ENCODE results near the gene SLC34A2. TPM values are rescaled to one million over a fixed set of nuclear protein-coding genes. Genes with fewer than 3 reads are reported as not detected.

The SLC34A2 gene
- total and polyA plus RNA-seq, 2 of the 8 experiments (the other 6 are each of a cell fraction or from before 2014, with no cell fraction given), result 2.2 to 2.9 TPM

- no peak for DNase-seq (ENCODE audit: low read depth in 1 of 2, low spot score in 2 of 2)
- H3K23me2 ChIP-seq (ENCODE audit: low read depth, low read length), result no peaks in the 10 kb centered on the region
- H4K20me1 ChIP-seq (replicated peaks in 1 of 2; ENCODE audit: control insufficient read depth in 1 of 2, insufficient read depth in 2 of 2, low read length in 2 of 2), result no peaks in the 10 kb centered on the region
- ChIA-PET CTCF (ENCODE audit: partially characterized antibody) (interaction anchor here (1.2 to 1.9 kb wide), 2 partner anchors 17 to 67 kb away, joined by 3 to 7 read pairs; no protein-coding TSS in a partner anchor), POLR2A (ENCODE audit: partially characterized antibody) (no interaction called here)
- no peak overlapping the region for H3K18ac ChIP-seq (ENCODE audit: extremely low read depth, low read length)
- H3K14ac ChIP-seq (ENCODE audit: insufficient read length), result no peak overlapping the region
- H3K79me1 ChIP-seq (ENCODE audit: low read depth, low read length), result no peaks in the 10 kb centered on the region
- H3K4me2 ChIP-seq (ENCODE audit: insufficient read depth in 1 of 2, low read depth in 2 of 2, low read length in 2 of 2), result no peak overlapping the region
- H2BK20ac ChIP-seq (ENCODE audit: low read length), result no peak overlapping the region
- no peak overlapping the region for H3K4me3 ChIP-seq (ENCODE audit: extremely low read depth in 1 of 4, insufficient read depth in 2 of 4, low read depth in 3 of 4, low read length in 4 of 4)
- no peak overlapping the region for H3K27ac ChIP-seq (ENCODE audit: low read depth, low read length)
- no peak overlapping the region for H3K9ac ChIP-seq (replicated peaks in 1 of 4; ENCODE audit: extremely low read depth in 1 of 4, low read depth in 3 of 4, low read length in 3 of 4)
- H3K56ac ChIP-seq (replicated peaks; ENCODE audit: insufficient read length, low read depth, low read length), result no peak overlapping the region
- H2BK15ac ChIP-seq (ENCODE audit: low read length), result no peak overlapping the region
- no peak for FAIRE-seq
- H3K4ac ChIP-seq (replicated peaks; ENCODE audit: insufficient read length, low read depth, low read length), result no peak overlapping the region
- no peak overlapping the region for H2AFZ ChIP-seq (ENCODE audit: low read length)
- no peak overlapping the region for H4K91ac ChIP-seq (replicated peaks; ENCODE audit: insufficient read length, low read length)
- no peak overlapping the region for H2BK120ac ChIP-seq (replicated peaks; ENCODE audit: low read depth, low read length)
- H3K27me3 ChIP-seq (replicated peaks in 1 of 4; ENCODE audit: control insufficient read depth in 3 of 4, extremely low read depth in 1 of 4, insufficient read depth in 3 of 4, low read length in 3 of 4), result no peaks in the 10 kb centered on the region
- no peaks in the 10 kb centered on the region for H3K9me3 ChIP-seq (ENCODE audit: insufficient read depth in 2 of 2, low read depth in 1 of 2, low read length in 1 of 2)
- H3K36me3 ChIP-seq (ENCODE audit: control insufficient read depth in 2 of 4, insufficient read depth in 4 of 4, low read length in 3 of 4), result no peaks in the 10 kb centered on the region
- H2BK5ac ChIP-seq (ENCODE audit: low read depth, low read length), result no peak overlapping the region
- H3K23ac ChIP-seq (ENCODE audit: insufficient read length), result no peak overlapping the region
- H3K4me1 ChIP-seq (replicated peaks in 1 of 4; ENCODE audit: control insufficient read depth in 3 of 4, insufficient read depth in 4 of 4, low read length in 3 of 4), result peaks cover 0 to 3% (median 0%) of the 10 kb centered on the region in 4 experiments; a peak in 1 of 7 replicates
- H4K8ac ChIP-seq (ENCODE audit: extremely low read depth, insufficient read depth, low read length), result no peak overlapping the region
- no peaks in the 10 kb centered on the region for H3K79me2 ChIP-seq (ENCODE audit: control insufficient read depth in 1 of 2, insufficient read depth in 2 of 2, low read length in 2 of 2)
- WGBS, 2 experiments (ENCODE audit: extremely low coverage in 1 of 2, insufficient coverage in 1 of 2, insufficient read length in 1 of 2, insufficient replicate concordance in 2 of 2, low coverage in 1 of 2, low lambda C conversion rate in 2 of 2, missing lambda C conversion rate in 1 of 2), result 89% methylated on average over 4 of the region's 4 CpGs; no CpG with 5 or more reads in 1 of the 2 experiments
- H2BK12ac ChIP-seq (ENCODE audit: low read depth, low read length), result no peak overlapping the region
- TF ChIP-seq SUZ12 (IDR thresholded peaks at IDR 0.05; ENCODE audit: low read length), result no peak
- TF ChIP-seq JUND (IDR thresholded peaks at IDR 0.05; ENCODE audit: low read length), result no peak
- TF ChIP-seq SIX5 (IDR thresholded peaks at IDR 0.05; ENCODE audit: low read depth, low read length), result no peak
- no peak for TF ChIP-seq SIRT6 (IDR thresholded peaks at IDR 0.05; ENCODE audit: low read length)
- no peak for TF ChIP-seq CHD2 (IDR thresholded peaks at IDR 0.05; ENCODE audit: low read length)
- no peak for TF ChIP-seq CHD1 (IDR thresholded peaks at IDR 0.05; ENCODE audit: low read depth, low read length)
- no peak for TF ChIP-seq SP2 (IDR thresholded peaks at IDR 0.05; ENCODE audit: low read length)
- TF ChIP-seq E2F6 (IDR thresholded peaks at IDR 0.05), result no peak
- TF ChIP-seq GTF2F1 (IDR thresholded peaks at IDR 0.05; ENCODE audit: borderline replicate concordance, low read depth, low read length), result no peak
- TF ChIP-seq NANOG (IDR thresholded peaks at IDR 0.05; ENCODE audit: insufficient read depth, low read depth, low read length, poor library complexity, severe bottlenecking), result no peak
- H4K5ac ChIP-seq (ENCODE audit: insufficient read length, low read depth, low read length), result no peak overlapping the region
- H2AK5ac ChIP-seq (ENCODE audit: low read depth, low read length), result no peak overlapping the region
These were observed 45.0 kb downstream of the SLC34A2 start for GRCh38 chr4:25700661-25701060.

All from H1 (cell line).